GM23338 (cell line): ENCODE measurements around the gene ANKRA2. TPM values are rescaled to one million over a fixed set of nuclear protein-coding genes. Genes with fewer than 3 reads are reported as not detected.

Source experiments
- ATAC-seq: fragments of 200-7000 bp; cut with Tn5 transposase; 3 replicates; pipeline ENCODE4 v1.9.1; 2020
- DNase-seq: peaks from one replicate; pipeline ENCODE4 v3.0.0-alpha.2; 2015; ENCODE audit warnings: low spot score
- H2AFZ ChIP-seq: fragments of 200-600 bp; sonication (generic); 2 replicates; pipeline ENCODE4 v1.8.0; 2016; ENCODE audit warnings: antibody characterized with exemption, mild to moderate bottlenecking, moderate library complexity
- H3F3A ChIP-seq: fragments of 200-600 bp; sonication (generic); replicated peaks from 2 replicates; pipeline ENCODE4 v1.8.0; 2017; ENCODE audit warnings: antibody characterized with exemption, mixed run types, low read depth
- H3K27ac ChIP-seq: fragments of 200-600 bp; sonication (generic); 2 replicates; pipeline ENCODE4 v1.6.1; 2016; ENCODE audit warnings: low read depth
- H3K27me3 ChIP-seq: fragments of 200-600 bp; sonication (generic); 2 replicates; pipeline ENCODE4 v1.8.0; 2016; ENCODE audit warnings: mild to moderate bottlenecking, mixed run types, moderate library complexity; ENCODE audit not compliant: insufficient read depth
- H3K36me3 ChIP-seq: fragments of 200-600 bp; sonication (generic); 2 replicates; pipeline ENCODE4 v1.8.0; 2016; ENCODE audit warnings: mild to moderate bottlenecking; ENCODE audit not compliant: insufficient read depth
- H3K4me1 ChIP-seq: fragments of 200-600 bp; sonication (generic); 2 replicates; pipeline ENCODE4 v1.8.0; 2016; ENCODE audit warnings: mild to moderate bottlenecking, moderate library complexity; ENCODE audit not compliant: insufficient read depth
- H3K4me2 ChIP-seq: fragments of 200-600 bp; sonication (generic); 2 replicates; pipeline ENCODE4 v1.7.1; 2017; ENCODE audit warnings: mixed run types
- H3K4me3 ChIP-seq: fragments of 200-600 bp; sonication (generic); 2 replicates; pipeline ENCODE4 v1.6.1; 2016; ENCODE audit warnings: mixed run types
- H3K79me2 ChIP-seq: fragments of 200-600 bp; sonication (generic); replicated peaks from 2 replicates; pipeline ENCODE4 v1.8.0; 2017; ENCODE audit warnings: mild to moderate bottlenecking; ENCODE audit not compliant: insufficient read depth
- H3K9me2 ChIP-seq: fragments of 200-600 bp; sonication (generic); 2 replicates; pipeline ENCODE4 v1.8.0; 2017; ENCODE audit not compliant: insufficient read depth
- H4K20me1 ChIP-seq: fragments of 200-600 bp; sonication (generic); replicated peaks from 2 replicates; pipeline ENCODE4 v1.8.0; 2017; ENCODE audit warnings: mild to moderate bottlenecking; ENCODE audit not compliant: insufficient read depth
- H3K27ac Mint-ChIP-seq: 2 replicates; pipeline ENCODE4 v1.8.0; 2020; ENCODE audit warnings: inconsistent platforms, mild to moderate bottlenecking, moderate library complexity, mixed read lengths
- H3K27me3 Mint-ChIP-seq: 3 replicates; pipeline ENCODE4 v1.8.0; 2022; ENCODE audit warnings: low read depth, mild to moderate bottlenecking, moderate library complexity, mixed read lengths, inconsistent platforms; ENCODE audit not compliant: insufficient read depth, poor library complexity
- H3K36me3 Mint-ChIP-seq: 3 replicates; pipeline ENCODE4 v1.8.0; 2021; ENCODE audit warnings: low read depth, mild to moderate bottlenecking, inconsistent platforms, moderate library complexity, mixed read lengths
- H3K4me1 Mint-ChIP-seq: 3 replicates; pipeline ENCODE4 v1.8.0; 2020; ENCODE audit warnings: mild to moderate bottlenecking, inconsistent platforms, mixed read lengths
- H3K4me3 Mint-ChIP-seq: 3 replicates; pipeline ENCODE4 v1.8.0; 2021; ENCODE audit warnings: moderate library complexity, mild to moderate bottlenecking, inconsistent platforms, mixed read lengths
- H3K9me3 Mint-ChIP-seq: 3 replicates; pipeline ENCODE4 v1.8.0; 2020; ENCODE audit warnings: moderate library complexity, mild to moderate bottlenecking, inconsistent platforms, mixed read lengths
- CREB1 ChIP-seq: fragments of 250-450 bp; sonication (Bioruptor Pico); IDR thresholded peaks from 2 replicates; pipeline ENCODE4 v1.5.0; 2020; ENCODE audit warnings: low read depth, mild to moderate bottlenecking, moderate library complexity
- EZH2 ChIP-seq: fragments of 200-600 bp; sonication (generic); IDR thresholded peaks from one replicate; pipeline ENCODE4 v1.8.0; 2017; ENCODE audit warnings: antibody characterized with exemption, mild to moderate bottlenecking, low read depth; ENCODE audit not compliant: unreplicated experiment
- EZH2phosphoT487 ChIP-seq: fragments of 200-600 bp; sonication (generic); IDR thresholded peaks from one replicate; pipeline ENCODE4 v1.8.1; 2018; ENCODE audit warnings: antibody characterized with exemption; ENCODE audit not compliant: unreplicated experiment
- JUNB ChIP-seq: IDR thresholded peaks from one replicate; pipeline ENCODE4 v1.6.1; 2016; ENCODE audit warnings: antibody characterized with exemption; ENCODE audit not compliant: unreplicated experiment
- NANOG ChIP-seq: IDR thresholded peaks from 2 replicates; pipeline ENCODE4 v1.6.1; 2016; ENCODE audit warnings: antibody characterized with exemption, borderline replicate concordance
- POLR2AphosphoS5 ChIP-seq: IDR thresholded peaks from 2 replicates; pipeline ENCODE4 v1.6.1; 2016; ENCODE audit warnings: antibody characterized with exemption, low read depth
- STAT1 ChIP-seq: IDR thresholded peaks from one replicate; pipeline ENCODE4 v1.6.1; 2016; ENCODE audit warnings: antibody characterized with exemption; ENCODE audit not compliant: unreplicated experiment
- ZNF114 ChIP-seq: fragments of 250-450 bp; sonication (Bioruptor Pico); IDR thresholded peaks from 2 replicates; pipeline ENCODE4 v1.5.0; 2020; ENCODE audit warnings: mild to moderate bottlenecking, moderate library complexity
- ZNF331 ChIP-seq: fragments of 250-450 bp; sonication (Bioruptor Pico); IDR thresholded peaks from 2 replicates; pipeline ENCODE4 v1.5.0; 2020; ENCODE audit warnings: low read depth, mild to moderate bottlenecking, moderate library complexity
- polyA plus RNA-seq: library from polyadenylated mRNA; unstranded; fragments of >200 nt; fragmentation: Nextera tagmentation; extraction: Ambion mirVana; gene quantifications from 2 replicates; pipeline ENCODE4 v1.2.1, GENCODE V29; 2016
- total RNA-seq: library from RNA; depleted of rRNA; stranded (reverse); fragments of >200 nt; shearing (Covaris generic); gene quantifications from 2 replicates; pipeline ENCODE4 v1.2.3, GENCODE V29; 2014
- TF ChIP-seq, protein P1 (sequence below): IDR thresholded peaks from one replicate; pipeline ENCODE4 v1.6.1; 2018; ENCODE audit warnings: antibody characterized with exemption; ENCODE audit not compliant: unreplicated experiment
- TF ChIP-seq, protein P2 (sequence below): fragments of 250-450 bp; sonication (Bioruptor Pico); IDR thresholded peaks from 2 replicates; pipeline ENCODE4 v1.5.0; 2020; ENCODE audit warnings: mild to moderate bottlenecking, moderate library complexity
- TF ChIP-seq, protein P3 (sequence below), 2 experiments: fragments of 200-600 bp in 1 of 2; sonication (generic) in 1 of 2; conservative IDR thresholded peaks; 2 replicates each; pipeline versions ENCODE4 v1.5.1 to v1.6.1; 2016 to 2017; ENCODE audit warnings: antibody characterized with exemption in 2 of 2, low read depth in 2 of 2, mild to moderate bottlenecking in 2 of 2, moderate library complexity in 1 of 2
- TF ChIP-seq, protein P4 (sequence below): IDR thresholded peaks from 2 replicates; pipeline ENCODE4 v1.6.1; 2016; ENCODE audit warnings: antibody characterized with exemption

ANKRA2 gene
- total and polyA plus RNA-seq, 2 experiments from 2014 or later, result 13.1 to 15.3 TPM

DNA sequence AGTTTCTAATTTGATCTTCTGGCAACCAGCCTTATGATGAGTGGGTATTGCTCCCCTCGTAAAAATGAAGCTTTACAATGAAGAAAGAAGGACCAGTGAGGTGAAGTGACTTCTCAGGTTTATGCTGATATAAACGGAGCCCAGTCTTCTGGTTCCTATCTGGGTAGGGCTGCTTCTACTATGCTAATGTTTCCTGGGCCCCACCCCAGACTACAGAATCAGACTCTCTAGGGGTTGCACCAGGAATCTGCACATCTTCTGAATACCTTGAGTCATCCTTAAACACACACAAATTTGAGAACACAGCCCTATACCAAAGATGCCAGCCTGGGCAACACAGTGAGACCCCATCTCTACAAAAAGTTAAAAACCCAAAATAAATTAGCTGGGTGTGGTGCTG, 51.0 kb downstream of the ANKRA2 start:
- no peak overlapping the region for H3K4me3 ChIP-seq
- no peak overlapping the region for H3K27ac ChIP-seq
- no peaks in the 10 kb centered on the region for H3K27me3 ChIP-seq
- no peak for DNase-seq
- H3K9me2 ChIP-seq, result no peaks in the 10 kb centered on the region
- H3K4me1 Mint-ChIP-seq, result peaks cover 16% of the 10 kb centered on the region
- H3K27ac Mint-ChIP-seq, result no peak overlapping the region
- no peak for TF ChIP-seq POLR2AphosphoS5
- TF ChIP-seq, protein P1, sequence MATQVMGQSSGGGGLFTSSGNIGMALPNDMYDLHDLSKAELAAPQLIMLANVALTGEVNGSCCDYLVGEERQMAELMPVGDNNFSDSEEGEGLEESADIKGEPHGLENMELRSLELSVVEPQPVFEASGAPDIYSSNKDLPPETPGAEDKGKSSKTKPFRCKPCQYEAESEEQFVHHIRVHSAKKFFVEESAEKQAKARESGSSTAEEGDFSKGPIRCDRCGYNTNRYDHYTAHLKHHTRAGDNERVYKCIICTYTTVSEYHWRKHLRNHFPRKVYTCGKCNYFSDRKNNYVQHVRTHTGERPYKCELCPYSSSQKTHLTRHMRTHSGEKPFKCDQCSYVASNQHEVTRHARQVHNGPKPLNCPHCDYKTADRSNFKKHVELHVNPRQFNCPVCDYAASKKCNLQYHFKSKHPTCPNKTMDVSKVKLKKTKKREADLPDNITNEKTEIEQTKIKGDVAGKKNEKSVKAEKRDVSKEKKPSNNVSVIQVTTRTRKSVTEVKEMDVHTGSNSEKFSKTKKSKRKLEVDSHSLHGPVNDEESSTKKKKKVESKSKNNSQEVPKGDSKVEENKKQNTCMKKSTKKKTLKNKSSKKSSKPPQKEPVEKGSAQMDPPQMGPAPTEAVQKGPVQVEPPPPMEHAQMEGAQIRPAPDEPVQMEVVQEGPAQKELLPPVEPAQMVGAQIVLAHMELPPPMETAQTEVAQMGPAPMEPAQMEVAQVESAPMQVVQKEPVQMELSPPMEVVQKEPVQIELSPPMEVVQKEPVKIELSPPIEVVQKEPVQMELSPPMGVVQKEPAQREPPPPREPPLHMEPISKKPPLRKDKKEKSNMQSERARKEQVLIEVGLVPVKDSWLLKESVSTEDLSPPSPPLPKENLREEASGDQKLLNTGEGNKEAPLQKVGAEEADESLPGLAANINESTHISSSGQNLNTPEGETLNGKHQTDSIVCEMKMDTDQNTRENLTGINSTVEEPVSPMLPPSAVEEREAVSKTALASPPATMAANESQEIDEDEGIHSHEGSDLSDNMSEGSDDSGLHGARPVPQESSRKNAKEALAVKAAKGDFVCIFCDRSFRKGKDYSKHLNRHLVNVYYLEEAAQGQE, result no peak
- TF ChIP-seq, protein P2, sequence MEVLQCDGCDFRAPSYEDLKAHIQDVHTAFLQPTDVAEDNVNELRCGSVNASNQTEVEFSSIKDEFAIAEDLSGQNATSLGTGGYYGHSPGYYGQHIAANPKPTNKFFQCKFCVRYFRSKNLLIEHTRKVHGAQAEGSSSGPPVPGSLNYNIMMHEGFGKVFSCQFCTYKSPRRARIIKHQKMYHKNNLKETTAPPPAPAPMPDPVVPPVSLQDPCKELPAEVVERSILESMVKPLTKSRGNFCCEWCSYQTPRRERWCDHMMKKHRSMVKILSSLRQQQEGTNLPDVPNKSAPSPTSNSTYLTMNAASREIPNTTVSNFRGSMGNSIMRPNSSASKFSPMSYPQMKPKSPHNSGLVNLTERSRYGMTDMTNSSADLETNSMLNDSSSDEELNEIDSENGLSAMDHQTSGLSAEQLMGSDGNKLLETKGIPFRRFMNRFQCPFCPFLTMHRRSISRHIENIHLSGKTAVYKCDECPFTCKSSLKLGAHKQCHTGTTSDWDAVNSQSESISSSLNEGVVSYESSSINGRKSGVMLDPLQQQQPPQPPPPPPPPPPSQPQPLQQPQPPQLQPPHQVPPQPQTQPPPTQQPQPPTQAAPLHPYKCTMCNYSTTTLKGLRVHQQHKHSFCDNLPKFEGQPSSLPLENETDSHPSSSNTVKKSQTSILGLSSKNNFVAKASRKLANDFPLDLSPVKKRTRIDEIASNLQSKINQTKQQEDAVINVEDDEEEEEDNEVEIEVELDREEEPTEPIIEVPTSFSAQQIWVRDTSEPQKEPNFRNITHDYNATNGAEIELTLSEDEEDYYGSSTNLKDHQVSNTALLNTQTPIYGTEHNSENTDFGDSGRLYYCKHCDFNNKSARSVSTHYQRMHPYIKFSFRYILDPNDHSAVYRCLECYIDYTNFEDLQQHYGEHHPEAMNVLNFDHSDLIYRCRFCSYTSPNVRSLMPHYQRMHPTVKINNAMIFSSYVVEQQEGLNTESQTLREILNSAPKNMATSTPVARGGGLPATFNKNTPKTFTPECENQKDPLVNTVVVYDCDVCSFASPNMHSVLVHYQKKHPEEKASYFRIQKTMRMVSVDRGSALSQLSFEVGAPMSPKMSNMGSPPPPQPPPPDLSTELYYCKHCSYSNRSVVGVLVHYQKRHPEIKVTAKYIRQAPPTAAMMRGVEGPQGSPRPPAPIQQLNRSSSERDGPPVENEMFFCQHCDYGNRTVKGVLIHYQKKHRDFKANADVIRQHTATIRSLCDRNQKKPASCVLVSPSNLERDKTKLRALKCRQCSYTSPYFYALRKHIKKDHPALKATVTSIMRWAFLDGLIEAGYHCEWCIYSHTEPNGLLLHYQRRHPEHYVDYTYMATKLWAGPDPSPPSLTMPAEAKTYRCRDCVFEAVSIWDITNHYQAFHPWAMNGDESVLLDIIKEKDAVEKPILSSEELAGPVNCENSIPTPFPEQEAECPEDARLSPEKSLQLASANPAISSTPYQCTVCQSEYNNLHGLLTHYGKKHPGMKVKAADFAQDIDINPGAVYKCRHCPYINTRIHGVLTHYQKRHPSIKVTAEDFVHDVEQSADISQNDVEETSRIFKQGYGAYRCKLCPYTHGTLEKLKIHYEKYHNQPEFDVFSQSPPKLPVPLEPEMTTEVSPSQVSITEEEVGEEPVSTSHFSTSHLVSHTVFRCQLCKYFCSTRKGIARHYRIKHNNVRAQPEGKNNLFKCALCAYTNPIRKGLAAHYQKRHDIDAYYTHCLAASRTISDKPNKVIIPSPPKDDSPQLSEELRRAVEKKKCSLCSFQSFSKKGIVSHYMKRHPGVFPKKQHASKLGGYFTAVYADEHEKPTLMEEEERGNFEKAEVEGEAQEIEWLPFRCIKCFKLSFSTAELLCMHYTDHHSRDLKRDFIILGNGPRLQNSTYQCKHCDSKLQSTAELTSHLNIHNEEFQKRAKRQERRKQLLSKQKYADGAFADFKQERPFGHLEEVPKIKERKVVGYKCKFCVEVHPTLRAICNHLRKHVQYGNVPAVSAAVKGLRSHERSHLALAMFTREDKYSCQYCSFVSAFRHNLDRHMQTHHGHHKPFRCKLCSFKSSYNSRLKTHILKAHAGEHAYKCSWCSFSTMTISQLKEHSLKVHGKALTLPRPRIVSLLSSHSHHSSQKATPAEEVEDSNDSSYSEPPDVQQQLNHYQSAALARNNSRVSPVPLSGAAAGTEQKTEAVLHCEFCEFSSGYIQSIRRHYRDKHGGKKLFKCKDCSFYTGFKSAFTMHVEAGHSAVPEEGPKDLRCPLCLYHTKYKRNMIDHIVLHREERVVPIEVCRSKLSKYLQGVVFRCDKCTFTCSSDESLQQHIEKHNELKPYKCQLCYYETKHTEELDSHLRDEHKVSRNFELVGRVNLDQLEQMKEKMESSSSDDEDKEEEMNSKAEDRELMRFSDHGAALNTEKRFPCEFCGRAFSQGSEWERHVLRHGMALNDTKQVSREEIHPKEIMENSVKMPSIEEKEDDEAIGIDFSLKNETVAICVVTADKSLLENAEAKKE (CRISPR knock-in tag), result no peak
- TF ChIP-seq ZNF331, result no peak
- TF ChIP-seq STAT1, result no peak
- TF ChIP-seq ZNF114, result no peak
- no peak for TF ChIP-seq JUNB
- no peak for TF ChIP-seq CREB1 (CRISPR knock-in tag)
- no peak for TF ChIP-seq EZH2phosphoT487
- no peak for TF ChIP-seq NANOG
- TF ChIP-seq EZH2, result no peak
- TF ChIP-seq, protein P3, sequence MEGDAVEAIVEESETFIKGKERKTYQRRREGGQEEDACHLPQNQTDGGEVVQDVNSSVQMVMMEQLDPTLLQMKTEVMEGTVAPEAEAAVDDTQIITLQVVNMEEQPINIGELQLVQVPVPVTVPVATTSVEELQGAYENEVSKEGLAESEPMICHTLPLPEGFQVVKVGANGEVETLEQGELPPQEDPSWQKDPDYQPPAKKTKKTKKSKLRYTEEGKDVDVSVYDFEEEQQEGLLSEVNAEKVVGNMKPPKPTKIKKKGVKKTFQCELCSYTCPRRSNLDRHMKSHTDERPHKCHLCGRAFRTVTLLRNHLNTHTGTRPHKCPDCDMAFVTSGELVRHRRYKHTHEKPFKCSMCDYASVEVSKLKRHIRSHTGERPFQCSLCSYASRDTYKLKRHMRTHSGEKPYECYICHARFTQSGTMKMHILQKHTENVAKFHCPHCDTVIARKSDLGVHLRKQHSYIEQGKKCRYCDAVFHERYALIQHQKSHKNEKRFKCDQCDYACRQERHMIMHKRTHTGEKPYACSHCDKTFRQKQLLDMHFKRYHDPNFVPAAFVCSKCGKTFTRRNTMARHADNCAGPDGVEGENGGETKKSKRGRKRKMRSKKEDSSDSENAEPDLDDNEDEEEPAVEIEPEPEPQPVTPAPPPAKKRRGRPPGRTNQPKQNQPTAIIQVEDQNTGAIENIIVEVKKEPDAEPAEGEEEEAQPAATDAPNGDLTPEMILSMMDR (conservative IDR thresholded peaks at IDR 0.05; ENCODE audit: low read depth in 2 of 2), result no peak
- TF ChIP-seq, protein P4, sequence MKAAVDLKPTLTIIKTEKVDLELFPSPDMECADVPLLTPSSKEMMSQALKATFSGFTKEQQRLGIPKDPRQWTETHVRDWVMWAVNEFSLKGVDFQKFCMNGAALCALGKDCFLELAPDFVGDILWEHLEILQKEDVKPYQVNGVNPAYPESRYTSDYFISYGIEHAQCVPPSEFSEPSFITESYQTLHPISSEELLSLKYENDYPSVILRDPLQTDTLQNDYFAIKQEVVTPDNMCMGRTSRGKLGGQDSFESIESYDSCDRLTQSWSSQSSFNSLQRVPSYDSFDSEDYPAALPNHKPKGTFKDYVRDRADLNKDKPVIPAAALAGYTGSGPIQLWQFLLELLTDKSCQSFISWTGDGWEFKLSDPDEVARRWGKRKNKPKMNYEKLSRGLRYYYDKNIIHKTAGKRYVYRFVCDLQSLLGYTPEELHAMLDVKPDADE, result no peak
- 0 out of 2 replicates have a peak, but pooled peaks cover 4% of the 10 kb centered on the region for H3F3A ChIP-seq
- H3K36me3 ChIP-seq, result no peaks in the 10 kb centered on the region
- peaks cover 2% of the 10 kb centered on the region for H3K27me3 Mint-ChIP-seq
- no peaks in the 10 kb centered on the region for H3K79me2 ChIP-seq
- no peak for ATAC-seq
- H4K20me1 ChIP-seq, result no peaks in the 10 kb centered on the region
- no peak overlapping the region for H3K4me2 ChIP-seq
- no peak overlapping the region for H2AFZ ChIP-seq
- no peaks in the 10 kb centered on the region for H3K9me3 Mint-ChIP-seq
- H3K4me3 Mint-ChIP-seq, result no peak overlapping the region
- no peaks in the 10 kb centered on the region for H3K36me3 Mint-ChIP-seq
- H3K4me1 ChIP-seq, result peaks cover 18% of the 10 kb centered on the region
